ENCODE data around the gene AP1S2. TPM values are rescaled to one million over a fixed set of nuclear protein-coding genes. Genes with fewer than 3 reads are reported as not detected.
A peak's percentile ranks its signal among the peaks of the same experiment; 100 is the strongest.
"Not testable (repeated sequence)": the region's sequence is repeated elsewhere in the genome, so short reads cannot be mapped to it uniquely, and the experiment has no call there.

The AP1S2 gene
- total RNA-seq, 2 experiments from 2014 or later: 22.3 to 24.5 TPM

GRCh38 chrX:15854080-15854655, 445 bp downstream of the AP1S2 start:
- ATAC-seq (peak; percentile 9), DNase-seq (peak; percentile 58)
- Mint-ChIP-seq H3K36me3 (ENCODE audit: low read depth) (peaks cover 8% of the 10 kb centered on the region), H3K4me1 (peaks cover 23% of the 10 kb centered on the region), H3K27ac (peak overlapping the region; percentile 51), H3K27me3 (no peaks in the 10 kb centered on the region), H3K9me3 (ENCODE audit: low read depth) (no peaks in the 10 kb centered on the region), H3K4me3 (peak overlapping the region; percentile 74)
- intact Hi-C loops (cut with DNase I, micrococcal nuclease): loop anchor here (1.0 to 10.0 kb wide), 10 partner anchors 37 to 1021 kb away; partner anchors contain the start of genes ZRSR2 (in 2 of the 2), CA5B (in 1 of the 2), FANCB (in 1 of the 2) and MOSPD2 (in 1 of the 2)
- ChIA-PET POLR2A (interaction anchor here (0.6 to 1.5 kb wide), 3 partner anchors 38 to 116 kb away, joined by 3 to 5 read pairs (median 4); partner anchors contain the start of gene CA5B), CTCF (no interaction called here)

- ATAC-seq (no peak), DNase-seq (no peak)
- Mint-ChIP-seq H3K4me3 (peak overlapping the region; percentile 74), H3K27ac (peak overlapping the region; percentile 51), H3K4me1 (peaks cover 23% of the 10 kb centered on the region), H3K27me3 (no peaks in the 10 kb centered on the region), H3K9me3 (ENCODE audit: low read depth) (no peaks in the 10 kb centered on the region), H3K36me3 (ENCODE audit: low read depth) (peaks cover 8% of the 10 kb centered on the region)
- intact Hi-C loops (cut with DNase I, micrococcal nuclease): loop anchor here (1.0 to 10.0 kb wide), 10 partner anchors 37 to 1021 kb away; partner anchors contain the start of genes ZRSR2 (in 2 of the 2), CA5B (in 1 of the 2), FANCB (in 1 of the 2) and MOSPD2 (in 1 of the 2)
- ChIA-PET POLR2A (no interaction called here), CTCF (no interaction called here)
Measured at GRCh38 chrX:15853586-15854079, 980 bp downstream of the AP1S2 start.

- CTCF ChIA-PET: interaction anchor here (1.0 to 1.4 kb wide), 2 partner anchors 10 to 34 kb away, joined by 4 to 5 read pairs; no protein-coding TSS in a partner anchor
- intact Hi-C loops (cut with DNase I, micrococcal nuclease): no loop called here
Measured at GRCh38 chrX:15849555-15849954, 5.1 kb downstream of the AP1S2 start.

GRCh38 chrX:15848576-15848975, 6.0 kb downstream of the AP1S2 start:
- Mint-ChIP-seq H3K4me3 (no peak overlapping the region), H3K4me1 (peaks cover 29% of the 10 kb centered on the region), H3K27me3 (no peaks in the 10 kb centered on the region), H3K27ac (no peak overlapping the region), H3K36me3 (ENCODE audit: low read depth) (peaks cover 12% of the 10 kb centered on the region), H3K9me3 (ENCODE audit: low read depth) (no peaks in the 10 kb centered on the region)
- DNase-seq: no peak
- intact Hi-C loops (cut with DNase I, micrococcal nuclease): no loop called here
- ChIA-PET POLR2A (no interaction called here), CTCF (interaction anchor here (0.8 to 1.4 kb wide), 4 partner anchors 9 to 132 kb away, joined by 3 to 5 read pairs (median 4); no protein-coding TSS in a partner anchor)
- ATAC-seq: no peak

More at GRCh38 chrX:15849555-15849954, 5.1 kb downstream of the AP1S2 start:
- H3K4me3 Mint-ChIP-seq: no peak overlapping the region
- DNase-seq (no peak), ATAC-seq (no peak)
- H3K4me1 Mint-ChIP-seq: peaks cover 29% of the 10 kb centered on the region
- peaks cover 12% of the 10 kb centered on the region for H3K36me3 Mint-ChIP-seq (ENCODE audit: low read depth)
- no peak overlapping the region for H3K27ac Mint-ChIP-seq
- POLR2A ChIA-PET: no interaction called here
- H3K9me3 Mint-ChIP-seq (ENCODE audit: low read depth): no peaks in the 10 kb centered on the region
- no peaks in the 10 kb centered on the region for H3K27me3 Mint-ChIP-seq

- intact Hi-C loops (cut with DNase I, micrococcal nuclease): no loop called here
- Mint-ChIP-seq H3K27ac (no peak overlapping the region), H3K27me3 (no peaks in the 10 kb centered on the region), H3K4me1 (peaks cover 9% of the 10 kb centered on the region), H3K36me3 (ENCODE audit: low read depth) (peaks cover 8% of the 10 kb centered on the region), H3K9me3 (ENCODE audit: low read depth) (no peaks in the 10 kb centered on the region), H3K4me3 (no peak overlapping the region)
- ATAC-seq (no peak), DNase-seq (no peak)
- ChIA-PET POLR2A (no interaction called here), CTCF (interaction anchor here (0.8 kb wide), 1 partner anchor 495 kb away, joined by 3 read pairs; no protein-coding TSS in a partner anchor)
Measured at GRCh38 chrX:15843960-15844359, 10.7 kb downstream of the AP1S2 start.

- H3K9me3 Mint-ChIP-seq (ENCODE audit: low read depth): no peaks in the 10 kb centered on the region
- no peak for DNase-seq
- CTCF ChIA-PET: no interaction called here
- H3K27me3 Mint-ChIP-seq: no peaks in the 10 kb centered on the region
- intact Hi-C loops (cut with DNase I, micrococcal nuclease): no loop called here
- POLR2A ChIA-PET: no interaction called here
- H3K4me3 Mint-ChIP-seq: no peak overlapping the region
- H3K36me3 Mint-ChIP-seq (ENCODE audit: low read depth): peaks cover 8% of the 10 kb centered on the region
- peaks cover 6% of the 10 kb centered on the region for H3K4me1 Mint-ChIP-seq
- H3K27ac Mint-ChIP-seq: no peak overlapping the region
- no peak for ATAC-seq
Measured at GRCh38 chrX:15841853-15842516, 12.6 kb downstream of the AP1S2 start.

- H3K27ac Mint-ChIP-seq: no peak overlapping the region
- H3K4me1 Mint-ChIP-seq: peaks cover 4% of the 10 kb centered on the region
- ChIA-PET POLR2A (no interaction called here), CTCF (no interaction called here)
- no peaks in the 10 kb centered on the region for H3K9me3 Mint-ChIP-seq (ENCODE audit: low read depth)
- DNase-seq (peak; percentile 23), ATAC-seq (no peak)
- H3K36me3 Mint-ChIP-seq (ENCODE audit: low read depth): peaks cover 7% of the 10 kb centered on the region
- H3K4me3 Mint-ChIP-seq: no peak overlapping the region
- no peaks in the 10 kb centered on the region for H3K27me3 Mint-ChIP-seq
- intact Hi-C loops (cut with DNase I, micrococcal nuclease): no loop called here
Measured at GRCh38 chrX:15838017-15838416, 16.6 kb downstream of the AP1S2 start.

GRCh38 chrX:15834827-15835595, 19.6 kb downstream of the AP1S2 start:
- no peak for DNase-seq
- CTCF ChIA-PET: interaction anchor here (1.2 kb wide), 2 partner anchors 13 to 18 kb away, joined by 3 to 4 read pairs; no protein-coding TSS in a partner anchor
- no peak for ATAC-seq
- Mint-ChIP-seq H3K4me1 (peaks cover 5% of the 10 kb centered on the region), H3K9me3 (ENCODE audit: low read depth) (no peaks in the 10 kb centered on the region), H3K36me3 (ENCODE audit: low read depth) (peaks cover 2% of the 10 kb centered on the region), H3K4me3 (no peak overlapping the region), H3K27ac (no peak overlapping the region), H3K27me3 (no peaks in the 10 kb centered on the region)
- POLR2A ChIA-PET: no interaction called here
- intact Hi-C loops (cut with DNase I, micrococcal nuclease): no loop called here

GRCh38 chrX:15834053-15834452, 20.6 kb downstream of the AP1S2 start:
- Mint-ChIP-seq H3K27me3 (no peaks in the 10 kb centered on the region), H3K9me3 (ENCODE audit: low read depth) (no peaks in the 10 kb centered on the region), H3K4me3 (no peak overlapping the region), H3K27ac (peak overlapping the region; percentile 20), H3K36me3 (ENCODE audit: low read depth) (peaks cover 2% of the 10 kb centered on the region), H3K4me1 (peaks cover 5% of the 10 kb centered on the region)
- ATAC-seq (no peak), DNase-seq (no peak)
- CTCF ChIA-PET: no interaction called here
- POLR2A ChIA-PET: no interaction called here
- intact Hi-C loops (cut with DNase I, micrococcal nuclease): no loop called here

- DNase-seq; CTCF ChIA-PET; H3K36me3 Mint-ChIP-seq (ENCODE audit: low read depth); H3K9me3 Mint-ChIP-seq (ENCODE audit: low read depth); ATAC-seq; H3K4me3 Mint-ChIP-seq; POLR2A ChIA-PET; H3K27ac Mint-ChIP-seq; H3K4me1 Mint-ChIP-seq; intact Hi-C loops (cut with DNase I, micrococcal nuclease); H3K27me3 Mint-ChIP-seq: not testable (repeated sequence)
Measured at GRCh38 chrX:15831347-15831746, 23.3 kb downstream of the AP1S2 start.

GRCh38 chrX:15829217-15829616, 25.4 kb downstream of the AP1S2 start:
- Mint-ChIP-seq H3K4me3 (no peak overlapping the region), H3K27ac (no peak overlapping the region), H3K9me3 (ENCODE audit: low read depth) (no peaks in the 10 kb centered on the region), H3K36me3 (ENCODE audit: low read depth) (peaks cover 10% of the 10 kb centered on the region), H3K4me1 (peaks cover 7% of the 10 kb centered on the region), H3K27me3 (no peaks in the 10 kb centered on the region)
- POLR2A ChIA-PET: no interaction called here
- no peak for ATAC-seq
- no peak for DNase-seq
- intact Hi-C loops (cut with DNase I, micrococcal nuclease): no loop called here
- CTCF ChIA-PET: interaction anchor here (0.7 kb wide), 1 partner anchor 26 kb away, joined by 4 read pairs; no protein-coding TSS in a partner anchor
